ENCODE results near the gene ANAPC1. TPM values are rescaled to one million over a fixed set of nuclear protein-coding genes. Genes with fewer than 3 reads are reported as not detected.
"Not testable (repeated sequence)": the region's sequence is repeated elsewhere in the genome, so short reads cannot be mapped to it uniquely, and the experiment has no call there.

Gene ANAPC1
- total and polyA plus RNA-seq, 8 donors, result 22.3 to 41.0 (median 35.5) TPM

DNA sequence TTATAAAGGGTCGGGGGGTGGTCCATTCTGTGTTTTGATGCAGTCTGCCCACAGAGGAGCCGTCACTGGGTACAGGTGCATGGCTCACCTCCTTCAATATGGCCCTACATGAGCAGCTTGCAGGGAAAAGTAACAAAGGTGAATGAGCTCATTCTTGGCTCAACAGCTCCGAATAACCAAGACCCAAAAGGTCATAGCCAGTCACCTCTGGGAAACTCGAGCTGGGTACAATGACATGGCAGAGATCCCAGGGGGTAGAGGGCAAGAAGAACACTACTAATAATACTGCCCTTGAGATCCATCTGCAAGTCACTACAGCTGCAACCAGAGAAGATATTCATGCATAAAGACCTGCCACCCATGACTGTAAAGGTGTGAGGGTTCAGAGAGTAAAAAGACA lies 106.8 kb downstream of the ANAPC1 start:
- H3K27me3 ChIP-seq; H3K4me1 ChIP-seq; ATAC-seq; H3K4me3 ChIP-seq; H3K27ac ChIP-seq; H3K9me3 ChIP-seq; intact Hi-C loops (cut with DNase I); DNase-seq: not testable (repeated sequence)
- peaks cover 0 to 13% of the 10 kb centered on the region in 2 donors for H3K36me3 ChIP-seq

DNA sequence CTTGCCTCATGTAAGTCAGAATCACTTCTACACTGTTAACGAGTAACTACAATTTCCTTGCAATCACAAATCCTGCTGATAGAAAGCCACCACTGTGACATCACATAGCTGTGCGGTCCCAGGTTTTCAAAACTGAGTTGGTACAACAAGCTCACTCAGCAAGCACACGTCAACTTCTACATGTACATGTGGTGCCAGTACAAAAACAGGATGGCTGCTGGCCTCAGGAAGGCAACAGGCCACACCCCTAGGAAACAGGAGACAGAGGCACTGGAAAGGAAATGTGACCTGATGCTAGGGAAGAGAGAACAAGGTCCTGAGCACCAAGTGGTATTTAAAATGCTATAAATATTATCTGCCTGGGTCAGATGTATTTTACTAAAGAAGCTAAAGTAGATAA lies 107.7 kb downstream of the ANAPC1 start:
- H3K9me3 ChIP-seq; ATAC-seq; H3K27ac ChIP-seq; intact Hi-C loops (cut with DNase I); H3K4me1 ChIP-seq; H3K27me3 ChIP-seq; DNase-seq; H3K4me3 ChIP-seq: not testable (repeated sequence)
- peaks cover 0 to 13% of the 10 kb centered on the region in 2 donors for H3K36me3 ChIP-seq

DNA sequence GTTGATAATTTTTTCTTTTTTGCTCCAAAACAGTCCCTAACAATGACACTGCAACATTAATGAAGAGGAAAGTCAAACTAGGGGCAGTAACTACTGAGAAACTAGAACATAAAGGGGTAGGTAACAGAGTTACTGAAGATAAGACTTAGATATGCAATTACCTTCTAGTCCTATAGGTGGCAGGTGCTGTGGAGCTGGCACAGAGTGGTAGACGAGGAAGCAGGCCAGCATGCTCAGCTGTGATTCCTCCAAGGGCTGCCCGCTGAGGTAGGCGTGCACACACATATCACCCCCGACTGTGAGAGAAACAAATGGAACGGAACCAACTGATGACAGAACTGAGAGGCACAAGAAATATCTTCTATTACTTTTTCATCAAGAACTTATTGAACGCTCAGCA lies 111.8 kb downstream of the ANAPC1 start:
- H3K4me1 ChIP-seq; H3K36me3 ChIP-seq; intact Hi-C loops (cut with DNase I); H3K27me3 ChIP-seq; H3K9me3 ChIP-seq; DNase-seq; H3K4me3 ChIP-seq; H3K27ac ChIP-seq: not testable (repeated sequence)
- peak; percentile 64 for ATAC-seq

DNA sequence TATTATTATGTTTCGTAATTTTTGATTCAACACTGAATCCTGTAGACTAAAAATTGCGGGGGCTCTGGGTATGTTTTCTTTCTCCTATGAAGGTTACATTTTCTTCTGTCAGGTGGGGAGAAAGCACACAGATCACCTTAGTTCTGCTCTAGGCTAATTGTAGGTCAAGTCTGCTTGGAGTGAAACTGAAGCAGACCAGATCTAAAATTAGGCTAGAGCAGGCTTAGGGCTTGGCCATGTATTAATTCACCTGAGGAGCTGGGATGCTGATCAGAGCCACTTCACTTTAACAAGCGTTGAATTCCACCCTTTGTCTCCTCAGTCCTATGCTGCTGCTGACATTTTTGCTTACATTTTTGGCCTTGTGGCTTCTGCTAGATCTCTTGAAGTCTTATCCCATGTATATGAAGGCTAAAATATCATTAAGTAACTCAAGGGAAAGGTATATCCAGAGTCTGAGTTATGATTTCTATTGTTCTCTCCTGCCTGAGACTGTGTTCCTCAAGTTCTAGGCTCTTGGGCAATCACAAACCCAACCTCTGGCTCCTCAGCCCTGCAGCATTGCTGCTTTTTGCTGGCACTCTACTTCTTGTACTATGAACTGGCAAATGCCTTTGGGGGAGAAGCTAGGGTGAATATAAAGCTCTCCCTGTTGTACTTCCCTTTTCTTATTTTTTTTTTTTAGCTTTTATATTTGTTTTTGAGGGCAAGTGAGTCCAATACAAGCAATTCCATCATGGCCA lies 112.9 kb downstream of the ANAPC1 start:
- H3K9me3 ChIP-seq; intact Hi-C loops (cut with DNase I); H3K36me3 ChIP-seq; DNase-seq; H3K27me3 ChIP-seq; ATAC-seq; H3K27ac ChIP-seq; H3K4me1 ChIP-seq; H3K4me3 ChIP-seq: not testable (repeated sequence)

DNA sequence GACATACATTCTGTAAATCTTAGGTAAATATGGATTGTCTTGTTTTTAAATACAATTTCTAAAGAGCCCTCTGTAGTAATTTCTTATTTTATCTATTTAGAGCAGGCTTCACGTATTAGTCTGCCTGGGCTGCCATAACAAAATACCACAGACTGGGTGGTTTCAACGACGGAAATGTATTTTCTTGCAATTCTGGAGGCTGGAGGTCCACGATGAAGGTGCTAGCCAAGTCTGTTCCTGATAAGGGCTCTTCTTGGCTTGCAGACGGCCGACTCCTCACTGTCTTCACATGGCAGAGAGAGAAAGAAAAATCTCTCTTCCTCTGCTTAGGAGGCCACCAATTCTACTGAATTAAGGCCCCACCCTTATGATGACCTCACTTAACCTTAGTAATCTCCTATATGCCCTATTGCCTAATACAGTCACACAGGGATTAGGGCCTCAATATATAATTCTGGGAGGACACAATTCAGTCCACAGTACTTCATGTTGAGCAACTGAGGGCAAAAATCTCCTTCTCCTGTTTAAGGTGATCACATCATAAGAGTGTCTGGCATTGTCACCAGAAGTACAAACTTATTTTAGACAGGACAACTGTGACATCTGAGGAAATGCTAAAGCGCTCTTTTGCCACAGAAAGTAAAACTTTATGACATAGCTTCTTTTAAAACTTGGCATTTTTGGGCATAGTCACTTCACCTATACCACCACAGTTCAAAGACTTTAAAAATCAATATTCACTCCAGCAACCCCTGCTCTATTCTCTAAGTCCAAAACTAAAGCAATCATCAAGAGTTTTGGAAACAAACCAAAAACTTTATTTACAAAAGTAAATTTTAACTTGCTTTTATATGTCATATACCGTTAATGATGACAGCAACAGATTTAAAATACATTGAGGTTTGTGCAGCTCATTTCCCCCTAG lies 115.5 kb downstream of the ANAPC1 start:
- H3K4me3 ChIP-seq; H3K27me3 ChIP-seq; intact Hi-C loops (cut with DNase I); H3K36me3 ChIP-seq; H3K27ac ChIP-seq; DNase-seq; ATAC-seq; H3K9me3 ChIP-seq; H3K4me1 ChIP-seq: not testable (repeated sequence)

DNA sequence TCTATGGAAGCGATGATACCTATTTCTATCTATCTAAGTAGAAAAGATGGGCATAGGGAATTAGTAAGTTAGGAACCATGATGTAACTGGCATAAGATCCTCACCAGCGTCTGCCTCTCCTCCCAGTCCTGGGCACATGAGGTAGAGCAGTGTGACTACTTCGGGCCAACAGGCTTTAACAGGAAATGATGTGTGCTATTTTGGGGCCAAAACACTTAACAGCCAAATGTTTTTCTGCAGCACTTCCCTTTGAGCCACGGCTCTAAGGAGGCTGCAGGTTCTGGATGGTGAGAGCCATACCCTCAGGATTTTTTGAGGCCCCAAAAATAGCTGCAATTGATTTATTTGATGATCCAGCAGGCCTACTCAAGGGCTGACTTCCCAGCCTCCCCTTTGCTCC lies 116.9 kb downstream of the ANAPC1 start:
- ATAC-seq; H3K9me3 ChIP-seq; H3K4me3 ChIP-seq; H3K4me1 ChIP-seq; H3K36me3 ChIP-seq; DNase-seq; H3K27me3 ChIP-seq; H3K27ac ChIP-seq; intact Hi-C loops (cut with DNase I): not testable (repeated sequence)

DNA sequence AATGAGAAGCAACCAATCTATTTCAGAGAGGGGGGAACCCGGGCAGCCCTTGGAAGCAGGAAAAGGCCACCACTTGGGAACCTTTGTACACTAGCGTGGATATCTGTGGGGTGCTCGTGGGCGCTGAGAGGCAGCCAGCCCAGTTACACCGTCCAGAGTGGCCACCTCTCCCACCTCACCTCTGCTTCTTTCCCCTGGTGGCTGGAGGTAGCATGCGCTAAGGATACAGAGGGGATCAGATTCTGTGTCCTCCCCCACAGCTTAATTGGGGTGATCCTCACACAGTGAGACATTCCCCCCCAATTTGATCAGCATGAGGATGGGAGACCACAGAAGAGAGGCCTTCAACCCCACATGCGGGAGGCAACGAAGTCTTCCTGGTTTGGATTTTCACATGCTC lies 117.7 kb downstream of the ANAPC1 start:
- intact Hi-C loops (cut with DNase I); H3K27me3 ChIP-seq; H3K4me3 ChIP-seq; H3K36me3 ChIP-seq; H3K27ac ChIP-seq; DNase-seq; ATAC-seq; H3K4me1 ChIP-seq: not testable (repeated sequence)
- peaks cover 0 to 11% of the 10 kb centered on the region in 2 donors for H3K9me3 ChIP-seq

DNA sequence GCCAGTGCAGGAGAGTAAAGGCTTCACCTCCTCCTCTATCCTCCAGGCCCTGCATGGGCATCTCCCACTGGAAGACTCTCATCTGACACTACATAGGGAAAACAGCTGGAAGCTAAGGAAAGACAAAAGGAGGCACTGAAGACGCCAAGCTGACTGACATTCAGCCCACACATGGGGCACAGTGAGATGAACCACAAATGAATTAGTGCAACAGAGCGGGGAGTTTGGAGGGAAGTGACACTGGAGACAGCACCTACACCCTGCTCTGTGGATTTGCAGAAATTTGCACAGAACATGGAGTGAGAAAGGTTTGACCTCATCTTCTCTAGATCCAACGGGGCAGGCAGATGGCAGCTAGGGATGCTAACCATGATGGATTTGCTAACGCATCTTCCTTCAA lies 119.8 kb downstream of the ANAPC1 start:
- H3K4me3 ChIP-seq; intact Hi-C loops (cut with DNase I); ATAC-seq; H3K4me1 ChIP-seq; H3K27ac ChIP-seq; H3K27me3 ChIP-seq; DNase-seq; H3K36me3 ChIP-seq: not testable (repeated sequence)
- peaks cover 0 to 15% of the 10 kb centered on the region in 2 donors for H3K9me3 ChIP-seq

DNA sequence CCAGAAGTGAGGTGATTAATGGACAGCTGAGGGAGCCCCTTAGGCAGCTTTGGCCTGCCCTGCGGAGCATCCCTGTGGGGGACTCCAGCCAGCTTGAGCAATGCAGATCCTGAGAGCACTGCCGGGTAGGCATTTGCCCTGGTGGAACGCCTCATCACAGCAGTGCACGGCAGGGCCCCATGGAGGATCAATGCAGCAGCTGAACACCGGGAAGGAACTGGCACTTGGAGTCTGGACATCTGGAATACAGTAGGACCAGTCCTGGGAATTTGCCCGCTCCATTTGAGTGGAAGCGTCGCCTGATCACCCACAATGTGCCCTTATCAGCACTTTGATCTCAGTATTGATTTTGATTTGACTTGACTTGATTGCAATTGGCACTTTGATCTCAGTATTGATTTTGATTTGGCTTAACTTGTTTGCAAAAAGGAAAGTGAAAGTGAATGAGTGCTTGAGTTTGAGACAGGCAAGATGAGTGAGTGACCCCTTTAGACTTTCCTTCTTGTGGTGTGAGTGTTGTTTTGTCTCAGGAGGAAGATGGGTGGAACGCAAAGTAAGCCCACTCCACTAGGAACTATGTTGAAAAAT lies 123.2 kb downstream of the ANAPC1 start:
- H3K27me3 ChIP-seq; H3K4me1 ChIP-seq; DNase-seq; H3K4me3 ChIP-seq; H3K27ac ChIP-seq; ATAC-seq; intact Hi-C loops (cut with DNase I); H3K36me3 ChIP-seq: not testable (repeated sequence)
- peaks cover 0 to 15% of the 10 kb centered on the region in 2 donors for H3K9me3 ChIP-seq

DNA sequence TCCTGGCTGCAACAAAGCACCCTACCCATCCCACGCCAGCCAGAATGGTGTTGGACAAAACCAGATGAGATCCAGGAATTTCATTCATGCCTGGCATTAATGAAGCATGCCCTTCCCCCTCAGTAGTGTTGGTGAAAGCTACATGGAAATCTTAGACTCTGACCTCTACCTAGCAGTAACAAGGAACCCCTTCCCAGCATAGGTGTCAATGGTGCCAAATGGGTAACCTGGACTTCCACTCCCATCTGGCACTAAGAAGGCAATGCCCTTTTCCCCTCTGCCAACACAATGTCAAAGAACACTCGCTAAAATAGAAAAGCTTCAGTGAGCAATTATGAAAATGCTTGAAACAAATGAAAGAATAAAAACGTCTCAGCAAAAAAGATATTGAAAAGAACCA lies 131.5 kb downstream of the ANAPC1 start:
- H3K4me3 ChIP-seq; ATAC-seq; H3K9me3 ChIP-seq; H3K4me1 ChIP-seq; DNase-seq; intact Hi-C loops (cut with DNase I); H3K27ac ChIP-seq; H3K36me3 ChIP-seq; H3K27me3 ChIP-seq: not testable (repeated sequence)

DNA sequence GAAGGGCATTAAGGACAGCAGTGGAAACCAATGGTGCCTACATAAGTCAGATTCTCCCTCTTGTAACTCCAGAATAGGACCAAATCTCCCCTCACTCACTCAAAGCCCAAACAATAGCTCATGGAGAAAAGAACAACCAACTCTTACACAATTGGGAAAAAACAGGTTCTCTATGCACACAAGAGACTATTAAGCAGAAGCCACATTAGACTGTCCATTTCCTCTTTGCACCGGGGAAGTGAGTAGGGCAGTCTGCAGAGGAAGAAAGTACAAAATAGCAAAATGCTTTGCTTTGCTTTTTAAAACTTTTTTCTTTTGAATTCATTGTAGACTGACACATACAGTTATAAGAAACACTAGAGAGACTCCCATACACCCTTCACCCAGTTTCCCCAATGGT lies 133.4 kb downstream of the ANAPC1 start:
- H3K4me3 ChIP-seq; DNase-seq; H3K9me3 ChIP-seq; H3K27ac ChIP-seq; H3K36me3 ChIP-seq; H3K4me1 ChIP-seq; intact Hi-C loops (cut with DNase I); H3K27me3 ChIP-seq: not testable (repeated sequence)
- peak; percentile 20 for ATAC-seq

DNA sequence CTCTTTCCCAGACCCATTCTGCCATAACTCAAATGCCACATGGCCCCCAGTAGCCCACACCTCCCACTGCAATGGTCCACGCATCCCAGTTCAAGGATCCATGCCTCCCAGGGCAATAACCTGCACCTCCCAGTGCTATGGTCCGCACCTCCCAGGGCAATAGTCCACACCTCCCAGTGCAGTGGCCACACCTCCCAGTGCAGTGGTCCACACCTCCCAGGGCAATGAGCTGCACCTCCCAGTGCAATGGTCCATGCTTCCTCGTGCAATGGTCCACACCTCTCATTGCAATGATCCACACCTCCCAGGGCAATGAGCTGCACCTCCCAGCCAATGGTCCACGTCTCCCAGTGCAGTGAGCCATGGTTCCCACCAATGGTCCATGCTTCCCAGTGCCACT lies 135.6 kb downstream of the ANAPC1 start:
- H3K27ac ChIP-seq; H3K36me3 ChIP-seq; intact Hi-C loops (cut with DNase I); H3K9me3 ChIP-seq; H3K4me3 ChIP-seq; H3K4me1 ChIP-seq; H3K27me3 ChIP-seq; ATAC-seq; DNase-seq: not testable (repeated sequence)

All from left lung (tissue), 10 donors.